Measurements from ENCODE around the gene IL1RN. TPM values are rescaled to one million over a fixed set of nuclear protein-coding genes. Genes with fewer than 3 reads are reported as not detected.

The IL1RN gene
- total and polyA plus RNA-seq, 2 of the 13 experiments (the other 11 are each of a cell fraction or from before 2014, with no cell fraction given), result 21.2 to 101 TPM

DNA sequence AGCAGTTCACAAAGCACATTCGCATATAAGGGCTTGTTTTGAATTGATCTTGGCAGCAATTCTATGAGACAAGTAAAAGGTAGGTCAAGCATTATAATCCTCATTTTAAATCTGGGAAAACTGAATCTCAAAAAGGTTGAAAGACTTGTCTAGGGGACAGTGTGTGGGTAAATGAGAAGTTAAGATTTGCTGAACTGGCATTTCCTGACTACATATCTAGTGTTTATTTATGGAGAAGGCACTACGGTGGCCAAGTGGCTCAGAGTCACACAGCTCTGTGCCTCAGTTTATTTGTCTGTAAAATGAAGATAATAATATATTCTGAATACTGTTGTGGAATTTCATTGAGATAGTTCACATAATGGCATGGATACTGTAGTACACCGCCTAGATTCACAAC is 16.3 kb upstream of the IL1RN start:
- no TSS peak for BruUV-seq (replicated peaks)
- TF ChIP-seq MAFK (conservative IDR thresholded peaks at IDR 0.05 in 1 of 2, IDR thresholded peaks at IDR 0.05 in 1 of 2; ENCODE audit: low read length in 2 of 2), result peak; percentile 90 to 94
- no peak for TF ChIP-seq NR2C2 (CRISPR knock-in tag; IDR thresholded peaks at IDR 0.05; ENCODE audit: borderline replicate concordance)
- peak; percentile 88 for TF ChIP-seq MAFF (IDR thresholded peaks at IDR 0.05; ENCODE audit: low read depth, low read length)
- TF ChIP-seq GZF1 (CRISPR knock-in tag; IDR thresholded peaks at IDR 0.05), result no peak
- TF ChIP-seq MATR3 (CRISPR knock-in tag; IDR thresholded peaks at IDR 0.05), result no peak
- Histone ChIP-seq H2AFZ (ENCODE audit: low read length) (no peak overlapping the region), H3K4me3 (replicated peaks in 1 of 3; ENCODE audit: insufficient read depth in 1 of 3, low read depth in 2 of 3, low read length in 3 of 3) (no peak overlapping the region), H3K9ac (ENCODE audit: insufficient read depth, low read depth, low read length) (no peak overlapping the region), H3K4me2 (ENCODE audit: low read depth, low read length) (no peak overlapping the region), H3K4me1 (ENCODE audit: insufficient read depth, low read length) (peaks cover 38% of the 10 kb centered on the region), H3K27me3 (ENCODE audit: control insufficient read depth in 1 of 2, insufficient read depth in 2 of 2, low read length in 2 of 2) (peaks cover 2 to 20% of the 10 kb centered on the region in 2 experiments; a peak in 3 of 5 replicates), H3K36me3 (replicated peaks in 1 of 2; ENCODE audit: control insufficient read depth in 1 of 2, insufficient read depth in 2 of 2, low read length in 2 of 2) (no peaks in the 10 kb centered on the region), H3K27ac (ENCODE audit: extremely low read length, insufficient read depth, low read length) (no peak overlapping the region), H4K20me1 (ENCODE audit: insufficient read depth, low read length) (no peaks in the 10 kb centered on the region), H3K79me2 (ENCODE audit: insufficient read depth, low read length) (no peaks in the 10 kb centered on the region), H3K9me3 (ENCODE audit: low read length) (no peaks in the 10 kb centered on the region)
- ChIA-PET POLR2A (interaction anchor here (1.2 kb wide), 1 partner anchor 23 kb away, joined by 4 read pairs; no protein-coding TSS in a partner anchor), CTCF (ENCODE audit: low intra/inter-chr PET ratio, low total read pairs) (no interaction called here)
- in situ Hi-C loops (cut with HindIII; ENCODE audit: extremely low pct_ligation_motif_present, low pct_unique_long_range_greater_than_20kb), result no loop called here
- DNase-seq (ENCODE audit: low spot score), result no peak
- ATAC-seq, result no peak
- intact Hi-C loops (cut with micrococcal nuclease; ENCODE audit: unreplicated experiment), result no loop called here
- WGBS (ENCODE audit: low lambda C conversion rate), result 48% methylated on average over 3 of the region's 3 CpGs
- FAIRE-seq, result no peak

DNA sequence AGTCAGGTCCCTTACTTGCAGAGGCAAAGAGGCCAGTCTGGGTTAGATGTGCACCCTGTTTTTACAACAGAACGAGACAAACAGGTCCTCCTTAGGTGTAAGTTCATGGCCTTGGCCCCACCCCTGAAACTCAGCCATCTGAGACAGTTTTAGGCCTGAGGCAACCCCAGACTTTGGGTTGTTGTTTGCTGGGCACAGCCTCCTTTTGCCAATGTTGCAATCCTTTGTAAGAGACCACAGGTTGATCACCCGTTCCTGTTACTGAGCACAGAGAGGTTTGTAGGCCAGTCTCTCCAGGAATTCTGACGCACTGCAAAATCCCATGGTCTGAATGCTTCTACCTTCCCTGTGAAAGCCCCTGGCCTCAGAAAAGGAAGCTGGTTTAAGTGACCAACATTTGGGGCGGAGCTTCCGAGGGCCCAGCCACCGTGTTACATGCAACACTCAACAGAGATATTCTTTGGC is 15.5 kb upstream of the IL1RN start:
- intact Hi-C loops (cut with micrococcal nuclease; ENCODE audit: unreplicated experiment), result no loop called here
- TF ChIP-seq BCL6 (CRISPR knock-in tag; IDR thresholded peaks at IDR 0.05), result peak; percentile 81
- TF ChIP-seq ZBTB3 (CRISPR knock-in tag; IDR thresholded peaks at IDR 0.05; ENCODE audit: borderline replicate concordance, low read depth), result no peak
- peak; percentile 59; the same call in 1 of the 2 replicates for TF ChIP-seq CEBPG (CRISPR knock-in tag; IDR thresholded peaks at IDR 0.05)
- peak; percentile 28; the same call in 1 of the 2 replicates for TF ChIP-seq HNF4A (CRISPR knock-in tag; IDR thresholded peaks at IDR 0.05)
- TF ChIP-seq MAF1 (CRISPR knock-in tag; IDR thresholded peaks at IDR 0.05; ENCODE audit: borderline replicate concordance), result no peak
- peak; percentile 19; the same call in 1 of the 2 replicates for TF ChIP-seq GATAD2A (CRISPR knock-in tag; IDR thresholded peaks at IDR 0.05)
- TF ChIP-seq SETDB1 (CRISPR knock-in tag; IDR thresholded peaks at IDR 0.05; ENCODE audit: borderline replicate concordance), result 0 out of 2 replicates have a peak, but pooled peaks have one; percentile 21
- TF ChIP-seq, protein P1, sequence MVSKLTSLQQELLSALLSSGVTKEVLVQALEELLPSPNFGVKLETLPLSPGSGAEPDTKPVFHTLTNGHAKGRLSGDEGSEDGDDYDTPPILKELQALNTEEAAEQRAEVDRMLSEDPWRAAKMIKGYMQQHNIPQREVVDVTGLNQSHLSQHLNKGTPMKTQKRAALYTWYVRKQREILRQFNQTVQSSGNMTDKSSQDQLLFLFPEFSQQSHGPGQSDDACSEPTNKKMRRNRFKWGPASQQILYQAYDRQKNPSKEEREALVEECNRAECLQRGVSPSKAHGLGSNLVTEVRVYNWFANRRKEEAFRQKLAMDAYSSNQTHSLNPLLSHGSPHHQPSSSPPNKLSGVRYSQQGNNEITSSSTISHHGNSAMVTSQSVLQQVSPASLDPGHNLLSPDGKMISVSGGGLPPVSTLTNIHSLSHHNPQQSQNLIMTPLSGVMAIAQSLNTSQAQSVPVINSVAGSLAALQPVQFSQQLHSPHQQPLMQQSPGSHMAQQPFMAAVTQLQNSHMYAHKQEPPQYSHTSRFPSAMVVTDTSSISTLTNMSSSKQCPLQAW (CRISPR knock-in tag; IDR thresholded peaks at IDR 0.05), result no peak
- no peak for TF ChIP-seq NCOA2 (CRISPR knock-in tag; IDR thresholded peaks at IDR 0.05)
- TF ChIP-seq IKZF1 (IDR thresholded peaks at IDR 0.05), result no peak
- peak; percentile 40; the same call in 1 of the 2 replicates for TF ChIP-seq SALL1 (CRISPR knock-in tag; IDR thresholded peaks at IDR 0.05)
- no peak for TF ChIP-seq ZNF260 (CRISPR knock-in tag; IDR thresholded peaks at IDR 0.05; ENCODE audit: borderline replicate concordance, low read depth)
- TF ChIP-seq ZNF335 (CRISPR knock-in tag; IDR thresholded peaks at IDR 0.05), result no peak
- 0 out of 2 replicates have a peak, but pooled peaks have one; percentile 13 for TF ChIP-seq ZMYM4 (CRISPR knock-in tag; IDR thresholded peaks at IDR 0.05)

More for the DNA sequence above, 15.5 kb upstream of the IL1RN start:
- no peak overlapping the region for H3K4me3 ChIP-seq (replicated peaks in 1 of 3; ENCODE audit: insufficient read depth in 1 of 3, low read depth in 2 of 3, low read length in 3 of 3)
- POLR2A ChIA-PET, result interaction anchor here (1.2 kb wide), 1 partner anchor 23 kb away, joined by 4 read pairs; no protein-coding TSS in a partner anchor
- WGBS (ENCODE audit: low lambda C conversion rate), result 11% methylated on average over 6 of the region's 6 CpGs
- H3K9ac ChIP-seq (ENCODE audit: insufficient read depth, low read depth, low read length), result no peak overlapping the region
- H3K4me1 ChIP-seq (ENCODE audit: insufficient read depth, low read length), result peaks cover 43% of the 10 kb centered on the region
- peaks cover 2 to 25% of the 10 kb centered on the region in 2 experiments; a peak in 3 of 5 replicates for H3K27me3 ChIP-seq (ENCODE audit: control insufficient read depth in 1 of 2, insufficient read depth in 2 of 2, low read length in 2 of 2)
- no peak overlapping the region for H3K27ac ChIP-seq (ENCODE audit: extremely low read length, insufficient read depth, low read length)
- FAIRE-seq, result no peak
- in situ Hi-C loops (cut with HindIII; ENCODE audit: extremely low pct_ligation_motif_present, low pct_unique_long_range_greater_than_20kb), result no loop called here
- H2AFZ ChIP-seq (ENCODE audit: low read length), result no peak overlapping the region
- DNase-seq (ENCODE audit: low spot score), result no peak
- no peaks in the 10 kb centered on the region for H3K36me3 ChIP-seq (replicated peaks in 1 of 2; ENCODE audit: control insufficient read depth in 1 of 2, insufficient read depth in 2 of 2, low read length in 2 of 2)
- no peaks in the 10 kb centered on the region for H3K79me2 ChIP-seq (ENCODE audit: insufficient read depth, low read length)
- peak overlapping the region; percentile 30 for H3K4me2 ChIP-seq (ENCODE audit: low read depth, low read length)
- CTCF ChIA-PET (ENCODE audit: low intra/inter-chr PET ratio, low total read pairs), result no interaction called here
- peak; percentile 51 for ATAC-seq
- BruUV-seq (replicated peaks), result no TSS peak
- H4K20me1 ChIP-seq (ENCODE audit: insufficient read depth, low read length), result no peaks in the 10 kb centered on the region
- no peaks in the 10 kb centered on the region for H3K9me3 ChIP-seq (ENCODE audit: low read length)
